ENCODE measurements around the gene DKKL1.

GRCh38 chr19:49347835-49348234, 15.8 kb upstream of the DKKL1 start:
- TF ChIP-seq CTCF (IDR thresholded peaks at IDR 0.05) = no peak
- no peak for TF ChIP-seq RELA (CRISPR knock-in tag; IDR thresholded peaks at IDR 0.05; ENCODE audit: borderline replicate concordance)
- TF ChIP-seq CREB1 (CRISPR knock-in tag; IDR thresholded peaks at IDR 0.05) = no peak
